Stimulated activated CD4-positive, alpha-beta T cell treated with anti-CD3 and anti-CD28 coated beads, Interleukin-4, amount 100 ng/mL, for 4 hours (primary cell): Measurements from ENCODE around the gene CDH13.

Experiments used
- DNase-seq, 2 experiments: peaks; one replicate each; pipeline ENCODE4 v3.0.0-alpha.2; 2020

The CDH13 gene

GRCh38 chr16:83136419-83136818, 509.6 kb downstream of the CDH13 start:
- DNase-seq = no peak

GRCh38 chr16:83136924-83137323, 510.2 kb downstream of the CDH13 start:
- DNase-seq = no peak

GRCh38 chr16:83137326-83137781, 510.6 kb downstream of the CDH13 start:
- no peak for DNase-seq

GRCh38 chr16:83137894-83138293, 511.1 kb downstream of the CDH13 start:
- DNase-seq = no peak

GRCh38 chr16:83138512-83138911, 511.7 kb downstream of the CDH13 start:
- no peak for DNase-seq

GRCh38 chr16:83138976-83139690, 512.4 kb downstream of the CDH13 start:
- DNase-seq = no peak

- DNase-seq = no peak
Observed at GRCh38 chr16:83143788-83144187, 517.0 kb downstream of the CDH13 start.

GRCh38 chr16:83145297-83145696, 518.5 kb downstream of the CDH13 start:
- DNase-seq = no peak

- no peak for DNase-seq
Observed at GRCh38 chr16:83147244-83147643, 520.5 kb downstream of the CDH13 start.

- no peak for DNase-seq
Observed at GRCh38 chr16:83158320-83158957, 531.7 kb downstream of the CDH13 start.

- DNase-seq = no peak
Observed at GRCh38 chr16:83159049-83159448, 532.3 kb downstream of the CDH13 start.

- no peak for DNase-seq
Observed at GRCh38 chr16:83160287-83161020, 533.7 kb downstream of the CDH13 start.

GRCh38 chr16:83162791-83163190, 536.0 kb downstream of the CDH13 start:
- DNase-seq = no peak

- no peak for DNase-seq
Observed at GRCh38 chr16:83164816-83165215, 538.0 kb downstream of the CDH13 start.

- no peak for DNase-seq
Observed at GRCh38 chr16:83171396-83171795, 544.6 kb downstream of the CDH13 start.

- DNase-seq = no peak
Observed at GRCh38 chr16:83174671-83175070, 547.9 kb downstream of the CDH13 start.

- no peak for DNase-seq
Observed at GRCh38 chr16:83176802-83177201, 550.0 kb downstream of the CDH13 start.

- DNase-seq = no peak
Observed at GRCh38 chr16:83185902-83186301, 559.1 kb downstream of the CDH13 start.

- no peak for DNase-seq
Observed at GRCh38 chr16:83187405-83187804, 560.6 kb downstream of the CDH13 start.

- no peak for DNase-seq
Observed at GRCh38 chr16:83196796-83197195, 570.0 kb downstream of the CDH13 start.

GRCh38 chr16:83197450-83197849, 570.7 kb downstream of the CDH13 start:
- DNase-seq = no peak

GRCh38 chr16:83198977-83199376, 572.2 kb downstream of the CDH13 start:
- DNase-seq = no peak

GRCh38 chr16:83200005-83200779, 573.4 kb downstream of the CDH13 start:
- DNase-seq = no peak
